HG03460 (cell line): ENCODE measurements around the gene ADGRG6.
"Not testable (repeated sequence)": the region's sequence is repeated elsewhere in the genome, so short reads cannot be mapped to it uniquely, and the experiment has no call there.

Source experiments
- ATAC-seq: cut with Tn5 transposase; IDR thresholded peaks from one replicate; pipeline ENCODE4 v1.9.1; 2021; ENCODE audit not compliant: unreplicated experiment

Gene ADGRG6

GRCh38 chr6:142401838-142402237, 100.0 kb downstream of the ADGRG6 start:
- no peak for ATAC-seq

DNA sequence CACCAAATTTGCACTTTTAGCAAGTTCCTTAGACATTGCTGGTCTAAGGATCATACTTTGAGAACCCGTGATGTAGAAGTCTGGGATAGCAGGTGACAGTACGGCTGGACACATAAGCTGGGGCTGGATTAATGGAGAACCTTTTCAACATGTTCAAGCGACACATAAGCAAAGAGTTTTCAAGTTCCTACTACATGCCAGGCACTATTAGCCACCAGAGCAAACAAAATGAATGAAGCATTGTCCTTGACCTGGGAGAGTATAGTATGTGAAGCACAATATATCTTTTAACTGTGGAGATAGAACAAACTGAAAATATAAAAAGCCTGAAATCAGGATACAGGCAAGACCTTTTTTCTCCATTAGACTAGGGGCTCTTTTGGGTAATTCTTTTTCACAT, 102.9 kb downstream of the ADGRG6 start:
- ATAC-seq: no peak

- ATAC-seq: no peak
Observed at GRCh38 chr6:142406131-142406530, 104.3 kb downstream of the ADGRG6 start.

DNA sequence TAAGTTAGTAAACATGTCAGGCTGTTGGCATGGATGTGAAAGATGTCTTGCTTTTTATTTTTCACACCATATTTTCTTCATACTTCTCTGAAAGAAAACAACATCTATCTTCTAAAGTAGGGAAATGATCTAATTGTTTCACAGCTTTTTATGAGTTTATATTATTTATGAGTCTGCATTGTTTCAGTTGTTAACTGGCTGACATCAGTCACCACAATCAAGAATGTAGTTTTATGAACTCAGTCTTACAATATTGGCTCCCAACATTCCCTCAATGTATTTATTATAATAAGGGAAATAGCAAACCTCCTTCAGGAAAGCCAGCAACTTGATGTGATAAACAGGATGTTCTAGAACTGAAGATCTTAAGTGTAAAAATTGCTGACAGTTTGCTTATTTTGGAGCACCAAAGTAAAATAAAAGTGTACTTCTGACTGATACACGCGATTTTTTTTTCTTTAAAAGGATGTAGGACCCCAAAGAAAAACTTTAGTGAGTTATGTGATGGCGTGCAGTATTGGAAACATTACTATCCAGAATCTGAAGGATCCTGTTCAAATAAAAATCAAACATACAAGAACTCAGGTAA, 106.0 kb downstream of the ADGRG6 start:
- no peak for ATAC-seq

DNA sequence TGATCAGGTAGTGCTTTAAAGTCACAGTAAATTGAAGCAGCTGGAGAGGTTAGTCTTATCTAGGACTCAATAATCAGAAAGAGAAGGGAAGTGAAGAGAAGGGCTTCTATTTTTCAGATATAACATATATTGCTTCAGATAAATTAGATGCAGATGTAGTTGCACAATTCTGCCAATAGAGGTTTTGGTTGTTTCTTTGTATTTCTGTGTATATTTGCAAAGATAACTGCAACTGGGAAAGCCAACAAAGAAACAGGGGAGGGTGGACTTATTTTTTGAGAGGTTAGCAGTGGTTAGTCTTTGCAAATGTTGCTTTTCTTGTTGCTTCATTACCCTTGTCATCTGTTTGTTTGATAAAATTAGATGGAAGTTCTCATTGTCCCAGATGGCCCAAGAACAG, 106.6 kb downstream of the ADGRG6 start:
- no peak for ATAC-seq

GRCh38 chr6:142409794-142410193, 108.0 kb downstream of the ADGRG6 start:
- no peak for ATAC-seq

- no peak for ATAC-seq
Observed at GRCh38 chr6:142411145-142411544, 109.3 kb downstream of the ADGRG6 start.

DNA sequence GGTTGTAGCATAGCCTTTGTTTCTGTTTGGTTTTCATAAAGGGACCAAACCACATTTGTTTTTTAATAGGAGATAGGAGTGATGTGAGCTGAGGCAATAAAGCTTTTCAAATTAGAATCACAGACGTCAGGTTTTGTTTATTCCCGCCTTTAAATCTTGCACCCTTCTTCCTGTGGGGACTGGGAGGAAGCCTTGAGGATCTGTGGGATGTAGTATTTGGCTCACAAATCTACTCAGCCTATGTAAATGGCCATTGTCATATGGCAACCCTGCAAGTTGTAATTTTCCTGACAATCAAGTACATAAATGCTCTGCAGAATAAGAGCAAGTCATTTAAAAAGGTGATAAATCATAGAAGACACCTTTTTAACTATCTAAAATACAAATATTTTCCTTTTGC, 110.4 kb downstream of the ADGRG6 start:
- ATAC-seq: no peak

DNA sequence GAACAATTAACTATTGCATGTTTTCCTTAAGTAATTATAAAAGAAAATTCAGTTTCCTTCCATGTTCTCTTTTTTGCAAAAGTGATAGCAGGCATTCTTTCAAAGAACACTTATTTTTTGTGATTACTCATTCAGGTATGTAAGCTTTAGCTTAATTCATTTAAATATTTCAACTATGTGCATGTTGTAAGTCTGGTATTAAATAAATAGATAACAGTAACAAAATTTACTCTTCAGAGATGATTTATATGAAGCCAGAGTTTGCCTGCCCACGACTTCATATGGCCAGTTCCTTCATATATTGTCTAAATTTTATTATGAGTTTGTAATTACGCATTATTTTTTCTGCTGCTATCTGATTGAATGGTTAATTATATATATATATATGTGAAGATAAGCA, 110.9 kb downstream of the ADGRG6 start:
- no peak for ATAC-seq

GRCh38 chr6:142413111-142413510, 111.3 kb downstream of the ADGRG6 start:
- no peak for ATAC-seq

DNA sequence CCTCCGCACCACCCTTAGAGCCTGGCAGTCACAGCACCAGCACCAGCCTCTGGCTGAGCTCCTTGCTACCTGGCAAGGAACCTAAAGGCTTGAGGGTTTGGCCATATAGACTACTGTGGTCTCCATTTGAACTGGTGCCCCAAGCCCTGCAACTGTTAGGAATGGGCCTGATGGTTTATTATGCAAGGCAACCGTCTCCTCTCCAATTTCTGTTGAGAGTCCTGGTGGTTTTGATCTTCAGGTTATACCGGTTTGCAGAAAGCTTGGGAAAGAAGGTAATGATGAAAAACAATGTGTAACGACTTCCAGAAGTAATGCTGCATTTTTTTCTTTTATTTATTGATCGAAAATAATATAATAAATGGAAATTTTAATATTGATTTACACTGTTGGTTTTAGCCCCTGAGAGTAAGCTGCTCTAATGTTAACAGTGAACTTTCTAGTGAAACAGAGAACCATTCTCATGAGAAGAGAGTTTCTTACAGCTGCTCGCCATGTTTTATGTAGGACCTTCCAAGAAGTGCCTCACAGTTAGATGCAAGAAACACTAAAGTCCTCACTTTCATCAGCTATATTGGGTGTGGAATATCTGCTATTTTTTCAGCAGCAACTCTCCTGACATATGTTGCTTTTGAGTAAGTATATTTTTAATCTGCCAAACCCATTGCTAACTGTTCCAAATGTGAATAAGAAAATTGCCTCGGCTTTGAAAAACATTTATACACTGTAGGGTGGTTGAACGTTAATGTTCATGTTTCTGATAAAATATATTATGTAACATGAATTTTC, 112.8 kb downstream of the ADGRG6 start:
- ATAC-seq: no peak

GRCh38 chr6:142416179-142416578, 114.4 kb downstream of the ADGRG6 start:
- no peak for ATAC-seq

GRCh38 chr6:142416686-142417085, 114.9 kb downstream of the ADGRG6 start:
- no peak for ATAC-seq

- no peak for ATAC-seq
Observed at GRCh38 chr6:142417331-142417750, 115.5 kb downstream of the ADGRG6 start.

DNA sequence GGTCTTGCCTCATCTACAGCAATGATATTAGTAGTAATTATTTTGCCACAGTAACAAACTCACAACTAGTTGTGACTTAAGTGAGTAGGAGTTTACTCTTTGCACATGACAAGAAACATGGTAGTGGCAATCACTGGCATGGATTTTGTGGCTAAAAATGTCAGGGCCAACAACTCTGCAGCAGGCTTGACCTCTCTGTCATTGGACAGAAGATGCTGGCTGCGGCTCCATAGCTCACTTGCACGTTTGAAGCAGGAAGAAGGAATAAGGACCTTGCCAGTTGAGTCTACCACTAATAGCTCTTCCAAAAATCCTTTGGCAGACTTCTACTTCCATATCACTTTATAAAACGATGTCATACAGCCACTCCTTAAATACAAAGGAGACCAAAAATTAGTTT, 117.3 kb downstream of the ADGRG6 start:
- no peak for ATAC-seq

- ATAC-seq: no peak
Observed at GRCh38 chr6:142420802-142421201, 119.0 kb downstream of the ADGRG6 start.

GRCh38 chr6:142421285-142422117, 119.7 kb downstream of the ADGRG6 start:
- no peak for ATAC-seq

DNA sequence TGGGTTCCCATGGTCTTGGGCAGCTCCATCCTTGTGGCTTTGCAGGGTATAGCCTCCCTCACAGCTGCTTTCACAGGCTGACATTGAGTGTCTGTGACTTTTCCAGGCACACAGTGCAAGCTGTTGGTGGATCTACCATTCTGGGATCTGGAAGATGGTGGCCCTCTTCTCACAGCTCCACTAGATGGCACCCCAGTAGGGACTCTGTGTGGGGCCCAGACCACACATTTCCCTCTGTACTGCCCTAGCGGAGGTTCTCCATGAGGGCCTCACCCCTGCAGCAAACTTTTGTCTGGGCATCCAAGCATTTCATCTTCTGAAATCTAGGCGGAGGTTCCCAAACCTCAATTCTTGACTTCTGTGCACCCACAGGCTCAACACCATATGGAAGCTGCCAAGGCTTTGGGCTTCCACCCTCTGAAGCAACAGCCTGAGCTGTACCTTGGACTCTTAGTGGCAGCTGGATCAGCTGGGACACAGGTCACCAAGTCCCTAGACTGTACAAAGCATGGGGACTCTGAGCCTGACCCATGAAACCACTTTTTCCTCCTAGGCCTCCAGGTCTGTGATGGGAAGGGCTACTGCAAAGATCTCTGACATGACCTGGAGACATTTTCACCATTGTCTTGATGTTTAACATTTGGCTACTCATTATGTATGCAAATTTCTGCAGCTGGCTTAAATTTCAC, 124.8 kb downstream of the ADGRG6 start:
- ATAC-seq: not testable (repeated sequence)

DNA sequence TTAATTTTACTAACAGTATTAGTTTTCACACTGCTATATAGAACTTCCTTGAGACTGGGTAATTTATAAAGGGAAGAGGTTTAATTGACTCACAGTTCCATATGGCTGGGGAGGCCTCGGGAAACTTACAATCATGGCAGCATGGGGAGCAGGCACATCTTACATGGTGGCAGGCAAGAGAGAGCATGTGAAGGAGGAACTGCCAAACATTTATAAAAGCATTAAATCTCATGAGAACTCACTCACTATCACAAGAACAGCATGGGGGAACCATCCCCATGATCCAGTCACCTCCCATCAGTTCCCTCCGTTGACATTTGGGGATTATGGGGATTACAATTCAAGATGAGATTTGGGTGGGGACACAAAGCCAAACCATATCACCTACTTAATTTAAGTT, 126.7 kb downstream of the ADGRG6 start:
- ATAC-seq: not testable (repeated sequence)

DNA sequence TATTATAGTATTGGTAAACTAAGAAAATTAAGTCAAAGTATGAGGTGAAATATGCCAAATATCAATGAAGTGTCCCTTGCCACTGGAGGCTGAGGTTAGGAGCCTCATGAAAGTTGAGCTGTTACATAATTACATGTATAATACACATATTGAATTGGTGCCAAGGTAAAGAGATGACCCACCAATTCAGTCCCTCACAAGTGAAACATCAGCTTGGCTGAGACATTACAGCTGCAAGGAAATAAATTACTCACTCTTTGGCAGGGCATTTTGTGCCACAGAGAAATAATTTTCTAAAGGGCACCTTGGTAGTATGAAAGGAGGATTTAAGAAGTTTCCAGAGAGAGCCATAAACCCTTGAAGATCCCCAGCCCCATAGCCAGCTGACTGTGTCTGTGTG, 127.4 kb downstream of the ADGRG6 start:
- no peak for ATAC-seq

- ATAC-seq: no peak
Observed at GRCh38 chr6:142433419-142433818, 131.6 kb downstream of the ADGRG6 start.
